Measurements from ENCODE around the gene NEU4.

GRCh38 chr2:241809383-241810306 is 652 bp downstream of the NEU4 start:
- TF ChIP-seq POLR2AphosphoS5 (IDR thresholded peaks at IDR 0.05) (no peak), CTCF (IDR thresholded peaks at IDR 0.05; ENCODE audit: poor library complexity, severe bottlenecking) (no peak), MXI1 (conservative IDR thresholded peaks at IDR 0.05; ENCODE audit: poor library complexity, severe bottlenecking) (no peak), TAF1 (IDR thresholded peaks at IDR 0.05; ENCODE audit: low read depth) (no peak), EP300 (conservative IDR thresholded peaks at IDR 0.05; ENCODE audit: poor library complexity, severe bottlenecking) (no peak), EZH2 (IDR thresholded peaks at IDR 0.05; ENCODE audit: borderline replicate concordance, insufficient read depth, low read length, poor library complexity, severe bottlenecking) (no peak), REST (IDR thresholded peaks at IDR 0.05; ENCODE audit: borderline replicate concordance) (no peak)

Measured in neural cell (in vitro differentiated cells).